ENCODE results near the gene CCSAP.

CCSAP gene

GRCh38 chr1:229349463-229350385, 6.9 kb upstream of the CCSAP start:
- no peak for DNase-seq (ENCODE audit: low spot score in 2 of 2)
- in situ Hi-C loops (cut with MboI; ENCODE audit: low sequenced_read_pairs) = no loop called here
- no peaks in the 10 kb centered on the region for H3K4me1 ChIP-seq
- no peak overlapping the region for H3K4me3 ChIP-seq
- H3K36me3 ChIP-seq (replicated peaks) = no peaks in the 10 kb centered on the region
- peaks cover 5% of the 10 kb centered on the region for H3K9me3 ChIP-seq
- 0 out of 2 replicates have a peak, but pooled peaks cover 2% of the 10 kb centered on the region for H3K27me3 ChIP-seq (ENCODE audit: low read depth)

- 0 out of 2 replicates have a peak, but pooled peaks cover 2% of the 10 kb centered on the region for H3K27me3 ChIP-seq (ENCODE audit: low read depth)
- H3K4me3 ChIP-seq = no peak overlapping the region
- in situ Hi-C loops (cut with MboI; ENCODE audit: low sequenced_read_pairs) = no loop called here
- DNase-seq (ENCODE audit: low spot score in 2 of 2) = no peak
- no peaks in the 10 kb centered on the region for H3K36me3 ChIP-seq (replicated peaks)
- H3K4me1 ChIP-seq = peaks cover 5% of the 10 kb centered on the region
- no peaks in the 10 kb centered on the region for H3K9me3 ChIP-seq
Measured at GRCh38 chr1:229347528-229347927, 4.7 kb upstream of the CCSAP start.

DNA sequence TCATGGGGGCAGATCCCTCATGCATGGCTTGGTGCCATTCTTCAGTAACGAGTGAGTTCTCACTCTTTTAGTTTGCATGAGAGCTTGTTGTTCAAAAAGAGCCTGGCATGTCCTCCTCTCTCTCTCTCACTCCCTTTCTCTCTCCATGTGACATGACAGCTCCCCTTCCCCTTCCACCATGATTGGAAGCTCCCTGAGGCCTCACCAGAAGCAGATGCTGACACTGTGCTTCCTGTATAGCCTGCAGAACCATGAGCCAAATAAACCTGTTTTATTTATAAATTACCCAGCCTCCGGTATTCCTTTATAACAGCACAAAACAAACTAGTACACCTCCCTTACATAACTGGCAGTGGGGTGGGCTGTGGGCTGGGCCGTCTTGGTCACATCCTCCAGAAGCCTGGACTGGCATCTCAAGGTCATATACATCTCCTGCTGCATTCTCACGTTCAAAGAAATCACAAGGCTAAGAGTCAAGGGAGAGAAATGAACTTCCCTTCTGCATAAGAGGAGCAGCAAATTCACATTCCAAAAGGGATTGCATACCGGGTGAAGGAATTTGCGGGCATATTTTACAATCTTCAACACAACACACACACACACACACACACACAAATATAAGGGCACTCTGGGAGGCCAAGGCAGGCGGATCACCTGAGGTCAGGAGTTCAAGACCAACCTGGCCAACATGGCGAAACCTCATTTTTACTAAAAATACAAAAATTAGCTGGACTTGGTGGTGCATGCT, 2.3 kb upstream of the CCSAP start:
- H3K9me3 ChIP-seq = no peaks in the 10 kb centered on the region
- H3K4me1 ChIP-seq = peaks cover 12% of the 10 kb centered on the region
- DNase-seq (ENCODE audit: low spot score in 2 of 2) = no peak
- in situ Hi-C loops (cut with MboI; ENCODE audit: low sequenced_read_pairs) = no loop called here
- H3K27me3 ChIP-seq (ENCODE audit: low read depth) = 0 out of 2 replicates have a peak, but pooled peaks cover 2% of the 10 kb centered on the region
- H3K4me3 ChIP-seq = no peak overlapping the region
- H3K36me3 ChIP-seq (replicated peaks) = 0 out of 2 replicates have a peak, but pooled peaks cover under 1% of the 10 kb centered on the region

GRCh38 chr1:229344139-229344538, 1.3 kb upstream of the CCSAP start:
- DNase-seq (ENCODE audit: low spot score in 2 of 2) = no peak
- Histone ChIP-seq H3K27me3 (ENCODE audit: low read depth) (0 out of 2 replicates have a peak, but pooled peaks cover 2% of the 10 kb centered on the region), H3K9me3 (no peaks in the 10 kb centered on the region), H3K36me3 (replicated peaks) (0 out of 2 replicates have a peak, but pooled peaks cover 3% of the 10 kb centered on the region), H3K4me3 (no peak overlapping the region), H3K4me1 (peaks cover 18% of the 10 kb centered on the region)
- in situ Hi-C loops (cut with MboI; ENCODE audit: low sequenced_read_pairs) = no loop called here

DNA sequence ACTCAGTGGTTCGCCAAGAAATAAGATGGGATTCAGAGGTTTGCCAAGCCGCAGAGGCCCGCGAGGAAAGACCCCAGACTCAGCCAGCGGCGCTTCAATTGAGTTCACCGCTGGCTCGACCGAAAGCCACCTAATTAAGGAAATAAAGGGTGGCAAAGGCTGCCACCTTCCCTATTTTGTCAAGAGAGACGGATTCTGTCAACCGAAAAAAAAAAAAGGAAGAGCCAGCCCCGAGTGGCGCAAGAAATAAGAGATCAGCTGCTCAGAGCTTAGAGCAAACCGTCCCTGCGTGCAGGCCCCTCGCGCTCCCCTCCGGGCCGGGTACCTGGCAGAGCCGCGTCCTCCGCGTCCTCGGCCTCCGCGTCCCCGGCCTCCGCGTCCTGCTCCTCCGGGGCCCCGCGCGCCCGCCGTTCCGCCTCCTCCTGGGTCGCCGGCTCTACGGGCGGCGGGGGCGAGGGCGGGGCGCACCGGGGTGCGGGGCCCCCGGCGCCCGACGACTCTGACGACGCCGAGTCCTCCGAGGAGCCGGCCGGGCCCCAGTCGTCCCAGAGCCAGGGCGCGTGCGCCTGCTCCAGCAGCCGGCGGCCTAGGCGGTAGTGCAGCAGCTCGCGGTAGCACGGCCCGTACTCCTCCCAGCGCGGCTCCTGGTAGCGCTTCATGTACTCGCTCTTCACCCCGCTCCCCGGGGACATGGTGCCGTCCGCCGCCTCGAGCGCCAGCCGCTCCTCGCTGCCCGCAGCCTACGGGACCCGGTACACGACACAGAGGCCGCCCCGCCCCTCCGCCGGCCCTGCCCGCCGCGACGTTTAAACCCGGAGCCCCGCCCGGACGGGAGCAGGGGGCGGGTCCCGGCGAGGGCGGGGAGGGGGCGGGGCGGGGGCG, 832 bp downstream of the CCSAP start:
- peak; percentile 64 to 91 for DNase-seq (ENCODE audit: low spot score in 2 of 2)
- in situ Hi-C loops (cut with MboI; ENCODE audit: low sequenced_read_pairs) = no loop called here
- Histone ChIP-seq H3K4me3 (peak overlapping the region; percentile 66), H3K4me1 (peaks cover 19% of the 10 kb centered on the region), H3K36me3 (replicated peaks) (0 out of 2 replicates have a peak, but pooled peaks cover 3% of the 10 kb centered on the region), H3K27me3 (ENCODE audit: low read depth) (no peaks in the 10 kb centered on the region), H3K9me3 (no peaks in the 10 kb centered on the region)

- H3K27me3 ChIP-seq (ENCODE audit: low read depth) = no peaks in the 10 kb centered on the region
- DNase-seq (ENCODE audit: low spot score in 2 of 2) = no peak
- no peaks in the 10 kb centered on the region for H3K9me3 ChIP-seq
- H3K4me1 ChIP-seq = peaks cover 19% of the 10 kb centered on the region
- H3K4me3 ChIP-seq = peak overlapping the region; percentile 66
- in situ Hi-C loops (cut with MboI; ENCODE audit: low sequenced_read_pairs) = no loop called here
- H3K36me3 ChIP-seq (replicated peaks) = 0 out of 2 replicates have a peak, but pooled peaks cover 3% of the 10 kb centered on the region
Measured at GRCh38 chr1:229340496-229340895, 2.4 kb downstream of the CCSAP start.

DNA sequence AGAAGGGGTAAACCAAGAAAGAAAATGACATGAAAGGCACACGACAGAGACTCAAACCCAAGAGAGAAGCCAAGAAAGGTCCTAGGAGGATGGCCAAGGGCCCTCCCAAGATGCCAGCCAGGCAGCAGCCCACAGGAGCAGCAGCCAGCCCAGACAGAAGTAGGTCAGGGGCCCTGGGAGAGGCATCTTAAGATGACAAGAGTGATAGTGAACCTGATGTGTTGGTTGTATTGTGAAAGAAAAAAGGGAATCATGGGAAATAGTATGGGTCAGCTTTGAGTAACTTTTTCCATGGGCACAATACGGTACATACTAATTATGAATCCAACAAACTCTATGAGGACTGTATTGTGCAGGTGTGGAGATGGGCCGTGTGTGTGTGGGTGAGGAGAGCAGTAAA, 3.3 kb downstream of the CCSAP start:
- DNase-seq (ENCODE audit: low spot score in 2 of 2) = no peak
- H3K4me3 ChIP-seq = no peak overlapping the region

DNA sequence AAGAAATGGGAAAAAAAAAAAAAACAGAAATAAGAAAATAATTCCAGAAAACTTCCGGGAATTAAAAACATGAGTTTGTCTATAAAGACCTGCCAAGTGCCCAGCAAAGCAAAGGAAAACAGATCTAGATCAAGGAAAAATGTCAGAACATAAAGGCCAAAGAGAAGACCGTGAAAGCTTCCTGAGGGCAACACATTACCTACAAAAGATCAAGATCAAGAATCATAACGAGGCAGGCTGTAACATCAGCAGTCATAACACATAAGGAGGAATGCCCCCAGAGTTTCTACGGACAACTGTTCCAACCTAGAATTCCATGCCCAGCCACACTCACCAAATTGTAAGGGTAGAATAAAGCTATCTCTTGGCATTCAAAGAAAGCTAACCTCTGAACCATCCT, 3.8 kb downstream of the CCSAP start:
- no peak for DNase-seq (ENCODE audit: low spot score in 2 of 2)
- 0 out of 2 replicates have a peak, but pooled peaks cover 3% of the 10 kb centered on the region for H3K36me3 ChIP-seq (replicated peaks)
- peaks cover 19% of the 10 kb centered on the region for H3K4me1 ChIP-seq
- no peak overlapping the region for H3K4me3 ChIP-seq
- H3K9me3 ChIP-seq = no peaks in the 10 kb centered on the region
- no peaks in the 10 kb centered on the region for H3K27me3 ChIP-seq (ENCODE audit: low read depth)
- in situ Hi-C loops (cut with MboI; ENCODE audit: low sequenced_read_pairs) = no loop called here

More for the DNA sequence above, 3.3 kb downstream of the CCSAP start:
- Histone ChIP-seq H3K9me3 (no peaks in the 10 kb centered on the region), H3K27me3 (ENCODE audit: low read depth) (no peaks in the 10 kb centered on the region), H3K36me3 (replicated peaks) (0 out of 2 replicates have a peak, but pooled peaks cover 3% of the 10 kb centered on the region), H3K4me1 (peaks cover 19% of the 10 kb centered on the region)
- in situ Hi-C loops (cut with MboI; ENCODE audit: low sequenced_read_pairs) = no loop called here

DNA sequence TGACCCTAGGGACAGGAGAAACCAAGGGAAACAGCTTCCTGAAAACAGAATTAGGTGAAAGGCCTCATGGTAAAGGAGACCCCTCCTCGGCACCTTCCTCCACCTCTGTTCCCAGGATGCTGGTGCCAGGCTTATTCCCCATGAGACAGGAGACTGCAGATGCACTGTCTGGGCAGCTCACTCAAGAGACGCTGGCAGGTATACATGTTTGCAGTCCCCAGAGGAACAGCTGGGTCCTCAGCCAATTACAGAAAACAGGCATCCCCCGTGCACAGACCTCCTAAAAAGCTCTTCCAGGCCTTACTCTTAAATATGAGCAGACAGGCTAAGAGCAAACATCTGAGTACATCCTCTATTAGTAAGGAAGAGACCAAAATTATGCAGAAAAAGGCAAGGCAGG, 6.5 kb downstream of the CCSAP start:
- Histone ChIP-seq H3K4me1 (peaks cover 14% of the 10 kb centered on the region), H3K4me3 (no peak overlapping the region), H3K36me3 (replicated peaks) (0 out of 2 replicates have a peak, but pooled peaks cover 3% of the 10 kb centered on the region), H3K27me3 (ENCODE audit: low read depth) (no peaks in the 10 kb centered on the region), H3K9me3 (no peaks in the 10 kb centered on the region)
- DNase-seq (ENCODE audit: low spot score in 2 of 2) = no peak
- in situ Hi-C loops (cut with MboI; ENCODE audit: low sequenced_read_pairs) = no loop called here

DNA sequence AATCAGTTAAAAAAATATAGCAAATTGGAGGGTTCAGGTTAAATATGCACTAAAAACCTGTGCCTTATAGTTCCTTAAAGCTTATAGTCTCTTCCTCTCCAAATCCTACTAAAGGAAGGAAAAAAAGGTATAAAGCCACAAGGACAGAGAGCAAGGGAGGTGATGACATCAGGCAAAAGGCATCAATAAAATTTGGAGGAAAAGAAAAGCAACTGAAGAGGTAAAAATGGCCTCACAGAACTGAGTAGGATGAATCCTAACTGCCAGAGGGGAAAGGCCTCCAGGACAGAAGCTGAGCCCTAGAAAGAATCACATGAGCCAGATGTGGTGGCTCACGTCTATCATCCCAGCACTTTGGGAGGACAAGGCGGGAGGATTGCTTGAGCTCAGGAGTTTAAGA, 8.1 kb downstream of the CCSAP start:
- in situ Hi-C loops (cut with MboI; ENCODE audit: low sequenced_read_pairs) = no loop called here

GRCh38 chr1:229334269-229334668, 8.6 kb downstream of the CCSAP start:
- Histone ChIP-seq H3K4me1 (peaks cover 3% of the 10 kb centered on the region; the same call in 1 of the 2 replicates), H3K36me3 (replicated peaks) (no peaks in the 10 kb centered on the region), H3K9me3 (no peaks in the 10 kb centered on the region), H3K4me3 (no peak overlapping the region), H3K27me3 (ENCODE audit: low read depth) (no peaks in the 10 kb centered on the region)
- in situ Hi-C loops (cut with MboI; ENCODE audit: low sequenced_read_pairs) = no loop called here
- DNase-seq (ENCODE audit: low spot score in 2 of 2) = no peak

More for the DNA sequence above, 8.1 kb downstream of the CCSAP start:
- H3K4me1 ChIP-seq = peaks cover 4% of the 10 kb centered on the region; the same call in 1 of the 2 replicates
- no peaks in the 10 kb centered on the region for H3K9me3 ChIP-seq
- no peak overlapping the region for H3K4me3 ChIP-seq
- no peaks in the 10 kb centered on the region for H3K27me3 ChIP-seq (ENCODE audit: low read depth)
- no peaks in the 10 kb centered on the region for H3K36me3 ChIP-seq (replicated peaks)
- no peak for DNase-seq (ENCODE audit: low spot score in 2 of 2)

DNA sequence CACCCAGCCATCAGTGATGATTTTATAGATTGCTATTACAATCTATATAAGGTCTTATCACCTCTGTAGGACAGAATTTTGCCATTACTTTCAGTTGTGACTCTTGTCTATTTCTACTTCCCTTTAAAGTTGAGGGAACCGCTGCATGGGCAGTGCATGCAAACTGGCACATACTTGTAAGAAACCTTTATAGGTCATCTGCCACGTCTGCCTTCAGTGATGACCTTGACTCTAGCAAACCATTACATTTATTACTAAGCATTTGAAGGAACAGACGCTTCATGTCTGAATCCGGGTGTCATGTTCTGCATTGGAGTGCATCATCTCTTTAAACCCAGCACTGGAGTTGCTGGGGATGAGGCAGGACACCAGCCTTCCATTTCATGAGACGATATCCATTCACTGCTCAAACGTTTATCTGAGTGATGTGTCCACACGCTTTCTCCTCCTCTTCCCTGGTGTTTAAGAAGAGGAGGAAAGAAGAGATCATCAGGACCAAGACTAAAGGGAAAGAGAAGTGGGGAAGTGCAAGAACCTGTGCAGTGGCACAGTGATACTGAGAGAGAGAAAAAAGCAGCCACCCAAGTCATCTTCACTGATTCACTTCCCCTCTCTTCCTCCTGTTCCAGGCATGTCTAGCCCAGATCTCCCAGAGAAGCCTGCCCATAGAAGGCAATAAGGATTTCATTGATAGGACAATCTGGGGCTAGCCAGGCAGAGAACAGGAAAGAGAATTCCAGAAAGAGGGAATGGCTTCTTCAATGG, 14.1 kb downstream of the CCSAP start:
- Histone ChIP-seq H3K4me1 (peaks cover 5% of the 10 kb centered on the region), H3K9me3 (no peaks in the 10 kb centered on the region), H3K36me3 (replicated peaks) (peaks cover 17% of the 10 kb centered on the region), H3K27me3 (ENCODE audit: low read depth) (no peaks in the 10 kb centered on the region), H3K4me3 (no peak overlapping the region)
- DNase-seq (ENCODE audit: low spot score in 2 of 2) = no peak
- in situ Hi-C loops (cut with MboI; ENCODE audit: low sequenced_read_pairs) = no loop called here
